H1 (cell line): Measurements from ENCODE around the gene SLC1A2. TPM values are rescaled to one million over a fixed set of nuclear protein-coding genes. Genes with fewer than 3 reads are reported as not detected.

Experiments
- CTCF ChIA-PET: fragments of 300-600 bp; sonication (Branson Sonifier 250); formaldehyde crosslinking; loops from one replicate; lab custom pipeline; 2021; ENCODE audit not compliant: partially characterized antibody; lab: Charles Lee
- POLR2A ChIA-PET: fragments of 300-600 bp; sonication (Branson Sonifier 250); formaldehyde crosslinking; loops from one replicate; lab custom pipeline; 2021; ENCODE audit warnings: inconsistent platforms; ENCODE audit not compliant: partially characterized antibody; lab: Charles Lee
- DNase-seq, 2 experiments: peaks; one replicate each; pipeline versions ENCODE4 v3.0.0 to v3.0.0-alpha.2; 2010 to 2022; ENCODE audit warnings: low spot score in 2 of 2, low read depth in 1 of 2, mixed read lengths in 1 of 2
- FAIRE-seq: peaks from 2 replicates; lab custom pipeline; 2011; peaks lifted over from hg19 to GRCh38; lab: Jason Lieb, UNC
- H2AFZ ChIP-seq: 2 replicates; pipeline ENCODE4 v1.8.1; 2012; ENCODE audit warnings: low read length, inconsistent platforms
- H2AK5ac ChIP-seq: 2 replicates; pipeline ENCODE4 v1.6.1; 2013; ENCODE audit warnings: low read depth, low read length
- H2BK120ac ChIP-seq: replicated peaks from 2 replicates; pipeline ENCODE3; 2013; ENCODE audit warnings: low read depth, low read length, inconsistent platforms
- H2BK12ac ChIP-seq: 2 replicates; pipeline ENCODE4 v1.6.1; 2013; ENCODE audit warnings: low read depth, low read length
- H2BK15ac ChIP-seq: 2 replicates; pipeline ENCODE4 v1.6.1; 2013; ENCODE audit warnings: low read length
- H2BK20ac ChIP-seq: 2 replicates; pipeline ENCODE4 v1.6.1; 2013; ENCODE audit warnings: low read length
- H2BK5ac ChIP-seq: 2 replicates; pipeline ENCODE4 v1.6.1; 2013; ENCODE audit warnings: low read depth, low read length
- H3K14ac ChIP-seq: 2 replicates; pipeline ENCODE4 v1.6.1; 2013; ENCODE audit warnings: inconsistent platforms; ENCODE audit not compliant: insufficient read length
- H3K18ac ChIP-seq: 2 replicates; pipeline ENCODE4 v1.6.1; 2013; ENCODE audit warnings: low read length; ENCODE audit errors: extremely low read depth
- H3K23ac ChIP-seq: 2 replicates; pipeline ENCODE4 v1.6.1; 2013; ENCODE audit warnings: inconsistent platforms; ENCODE audit not compliant: insufficient read length
- H3K23me2 ChIP-seq: 2 replicates; pipeline ENCODE4 v1.6.1; 2013; ENCODE audit warnings: low read depth, low read length
- H3K27ac ChIP-seq: 2 replicates; pipeline ENCODE4 v1.6.1; 2011; ENCODE audit warnings: low read depth, low read length, inconsistent platforms
- H3K27me3 ChIP-seq, 4 experiments: replicated peaks in 1 of 4; 1 replicate in 1 of 4; 2 replicates in 3 of 4; pipeline versions ENCODE4 v1.6.1 to v1.8.1; 2011 to 2013; ENCODE audit warnings: low read length in 3 of 4, mild to moderate bottlenecking in 3 of 4, inconsistent platforms in 2 of 4, mixed read lengths in 2 of 4, moderate library complexity in 1 of 4; ENCODE audit not compliant: control insufficient read depth in 3 of 4, insufficient read depth in 3 of 4; ENCODE audit errors: extremely low read depth in 1 of 4
- H3K36me3 ChIP-seq, 4 experiments: 2 replicates each; pipeline versions ENCODE4 v1.6.1 to v1.8.1; 2011 to 2013; ENCODE audit warnings: mild to moderate bottlenecking in 4 of 4, low read length in 3 of 4, moderate library complexity in 2 of 4, control low read depth in 1 of 4, inconsistent platforms in 1 of 4; ENCODE audit not compliant: insufficient read depth in 4 of 4, control insufficient read depth in 2 of 4
- H3K4ac ChIP-seq: replicated peaks from 2 replicates; pipeline ENCODE3; 2013; ENCODE audit warnings: low read length, low read depth, mixed read lengths, inconsistent platforms; ENCODE audit not compliant: insufficient read length
- H3K4me1 ChIP-seq, 4 experiments: replicated peaks in 1 of 4; 1 replicate in 1 of 4; 2 replicates in 3 of 4; pipeline versions ENCODE4 v1.6.1 to v1.8.1; 2011 to 2013; ENCODE audit warnings: low read length in 3 of 4, inconsistent platforms in 2 of 4, mixed read lengths in 1 of 4; ENCODE audit not compliant: insufficient read depth in 4 of 4, control insufficient read depth in 3 of 4
- H3K4me2 ChIP-seq, 2 experiments: 2 replicates each; pipeline versions ENCODE4 v1.6.1 to v1.8.1; 2011 to 2013; ENCODE audit warnings: low read depth in 2 of 2, low read length in 2 of 2, control low read depth in 1 of 2, inconsistent platforms in 1 of 2, mild to moderate bottlenecking in 1 of 2; ENCODE audit not compliant: insufficient read depth in 1 of 2
- H3K4me3 ChIP-seq, 4 experiments: fragments of 200-600, 300-600 bp in 1 of 4; sonication (generic), shearing (Covaris generic), sonication (Bioruptor Twin) in 1 of 4; 2 replicates each; pipeline versions ENCODE4 v1.5.1 to v1.8.1; 2011 to 2016; ENCODE audit warnings: low read length in 4 of 4, low read depth in 3 of 4, control low read depth in 2 of 4, inconsistent platforms in 2 of 4, mild to moderate bottlenecking in 2 of 4, mixed read lengths in 1 of 4, moderate library complexity in 1 of 4; ENCODE audit not compliant: insufficient read depth in 2 of 4; ENCODE audit errors: extremely low read depth in 1 of 4
- H3K56ac ChIP-seq: replicated peaks from 2 replicates; pipeline ENCODE3; 2013; ENCODE audit warnings: low read depth, mild to moderate bottlenecking, mixed read lengths, low read length, inconsistent platforms; ENCODE audit not compliant: insufficient read length
- H3K79me1 ChIP-seq: 2 replicates; pipeline ENCODE4 v1.6.1; 2013; ENCODE audit warnings: low read depth, low read length, control low read depth
- H3K79me2 ChIP-seq, 2 experiments: 2 replicates each; pipeline versions ENCODE4 v1.6.1 to v1.8.1; 2012 to 2013; ENCODE audit warnings: low read length in 2 of 2, mild to moderate bottlenecking in 2 of 2, inconsistent platforms in 1 of 2; ENCODE audit not compliant: insufficient read depth in 2 of 2, control insufficient read depth in 1 of 2
- H3K9ac ChIP-seq, 4 experiments: replicated peaks in 1 of 4; 1 replicate in 1 of 4; 2 replicates in 3 of 4; pipeline versions ENCODE4 v1.6.1 to v1.8.1; 2011 to 2013; ENCODE audit warnings: low read depth in 3 of 4, low read length in 3 of 4, control low read depth in 2 of 4, mild to moderate bottlenecking in 2 of 4, moderate library complexity in 2 of 4, inconsistent platforms in 1 of 4; ENCODE audit errors: extremely low read depth in 1 of 4
- H3K9me3 ChIP-seq, 2 experiments: 2 replicates each; pipeline versions ENCODE4 v1.6.1 to v1.8.1; 2012 to 2013; ENCODE audit warnings: mild to moderate bottlenecking in 2 of 2, moderate library complexity in 2 of 2, control low read depth in 1 of 2, inconsistent platforms in 1 of 2, low read depth in 1 of 2, low read length in 1 of 2, mixed read lengths in 1 of 2; ENCODE audit not compliant: insufficient read depth in 2 of 2
- H4K20me1 ChIP-seq, 2 experiments: replicated peaks in 1 of 2; 2 replicates each; pipeline versions ENCODE3 to v1.8.1; 2011 to 2013; ENCODE audit warnings: inconsistent platforms in 2 of 2, low read length in 2 of 2, mild to moderate bottlenecking in 1 of 2; ENCODE audit not compliant: insufficient read depth in 2 of 2, control insufficient read depth in 1 of 2
- H4K5ac ChIP-seq: 2 replicates; pipeline ENCODE4 v1.6.1; 2013; ENCODE audit warnings: low read length, low read depth, mixed read lengths, inconsistent platforms; ENCODE audit not compliant: insufficient read length
- H4K8ac ChIP-seq: 2 replicates; pipeline ENCODE4 v1.8.0; 2013; ENCODE audit warnings: mild to moderate bottlenecking, moderate library complexity, low read length, inconsistent platforms; ENCODE audit not compliant: insufficient read depth; ENCODE audit errors: extremely low read depth
- H4K91ac ChIP-seq: replicated peaks from 2 replicates; pipeline ENCODE3; 2013; ENCODE audit warnings: low read length, mixed read lengths, inconsistent platforms; ENCODE audit not compliant: insufficient read length
- WGBS, 2 experiments: shearing (Covaris generic) in 1 of 2; methylation state at CpG; one replicate each; pipeline versions ENCODE4 v1.1.6 to v1.1.7; 2013 to 2015; ENCODE audit warnings: low lambda C conversion rate in 2 of 2, mixed read lengths in 2 of 2, inconsistent platforms in 1 of 2, low coverage in 1 of 2, missing lambda C conversion rate in 1 of 2; ENCODE audit not compliant: insufficient replicate concordance in 2 of 2, insufficient coverage in 1 of 2, insufficient read length in 1 of 2; ENCODE audit errors: extremely low coverage in 1 of 2, missing lambda C conversion rate in 1 of 2; 5-methylcytosine and 5-hydroxymethylcytosine counted together
- polyA plus RNA-seq, 7 experiments: library from polyadenylated mRNA; depleted of rRNA in 3 of 7; stranded (reverse) in 5 of 7; unstranded in 2 of 7; fragments of >200 nt in 5 of 7; fragments of 200-250 nt in 2 of 7; gene quantifications; 1 replicate in 5 of 7; 2 replicates in 1 of 7; 4 replicates in 1 of 7; pipeline versions ENCODE4 v1.2.1 to v1.2.3, GENCODE V29; 2011 to 2013; ENCODE audit warnings: missing spikeins in 2 of 7, mixed read lengths in 2 of 7
- total RNA-seq: library from RNA; stranded (reverse); fragmentation: NEBNext Ultra II Directional; extraction: Animal tissue kit (Norgen Biotek cat#: 25700); gene quantifications from 2 replicates; pipeline ENCODE4 v1.2.1, GENCODE V29; 2021

Gene SLC1A2
- total and polyA plus RNA-seq, 2 of the 8 experiments (the other 6 are each of a cell fraction or from before 2014, with no cell fraction given) = 0.57 to 1.2 TPM

DNA sequence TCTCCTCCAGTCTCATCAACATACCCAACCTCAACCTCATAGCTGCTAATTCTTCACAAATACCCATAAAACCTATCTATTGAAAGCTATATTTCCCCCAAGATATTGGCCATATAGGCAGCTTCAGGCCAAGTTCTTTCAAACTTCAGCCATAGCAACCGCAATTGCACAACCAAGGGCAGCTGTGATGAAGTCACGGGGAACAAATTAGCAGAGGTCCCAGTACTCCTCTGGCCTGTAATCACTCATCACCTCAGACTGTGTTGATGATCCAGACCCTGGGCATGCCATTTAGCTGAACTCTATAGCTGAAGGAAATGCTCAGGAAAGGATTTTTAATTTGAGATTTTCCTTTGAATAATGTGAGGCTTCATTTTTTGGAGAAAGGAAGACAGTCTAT lies 84.1 kb downstream of the SLC1A2 start:
- no peak overlapping the region for H3K18ac ChIP-seq
- no peak overlapping the region for H3K27ac ChIP-seq
- no peak overlapping the region for H4K5ac ChIP-seq
- DNase-seq (no peak), FAIRE-seq (no peak)
- H2BK15ac ChIP-seq = no peak overlapping the region
- ChIA-PET POLR2A (no interaction called here), CTCF (no interaction called here)
- H2BK5ac ChIP-seq = no peak overlapping the region
- peaks cover 0 to under 1% (median 0%) of the 10 kb centered on the region in 4 experiments; a peak in 1 of 7 replicates for H3K4me1 ChIP-seq
- no peak overlapping the region for H2AFZ ChIP-seq
- no peaks in the 10 kb centered on the region for H3K23me2 ChIP-seq
- H3K23ac ChIP-seq = no peak overlapping the region
- no peak overlapping the region for H2BK20ac ChIP-seq
- 93% methylated on average over 2 of the region's 2 CpGs; no CpG with 5 or more reads in 1 of the 2 experiments for WGBS, 2 experiments
- peaks cover 0 to 9% (median 2%) of the 10 kb centered on the region in 4 experiments; a peak in 3 of 7 replicates for H3K27me3 ChIP-seq
- no peaks in the 10 kb centered on the region for H4K20me1 ChIP-seq
- no peak overlapping the region for H3K9ac ChIP-seq
- no peak overlapping the region for H2BK12ac ChIP-seq
- no peak overlapping the region for H2BK120ac ChIP-seq
- no peaks in the 10 kb centered on the region for H3K79me1 ChIP-seq
- H3K14ac ChIP-seq = no peak overlapping the region
- H4K91ac ChIP-seq = no peak overlapping the region
- peaks cover 13% of the 10 kb centered on the region in 2 experiments for H3K9me3 ChIP-seq
- no peaks in the 10 kb centered on the region for H3K36me3 ChIP-seq
- no peak overlapping the region for H2AK5ac ChIP-seq
- H3K79me2 ChIP-seq = no peaks in the 10 kb centered on the region
- no peak overlapping the region for H3K4ac ChIP-seq
- H4K8ac ChIP-seq = no peak overlapping the region
- H3K4me2 ChIP-seq = no peak overlapping the region
- no peak overlapping the region for H3K56ac ChIP-seq
- H3K4me3 ChIP-seq = no peak overlapping the region
